ENCODE measurements around the gene ZDHHC20.
A peak's percentile ranks its signal among the peaks of the same experiment; 100 is the strongest.

Gene ZDHHC20

GRCh38 chr13:21458813-21459701 lies at the start of gene ZDHHC20:
TSS of gene ZDHHC20 (minus strand) at chr13:21459303. CDS start at chr13:21459171, 132 bp downstream.
- peak; percentile 16 for DNase-seq (ENCODE audit: low read depth, low spot score)

- DNase-seq (ENCODE audit: low read depth, low spot score): no peak
These were observed 45.3 kb upstream of the ZDHHC20 start for GRCh38 chr13:21504379-21504778.

- DNase-seq (ENCODE audit: low read depth, low spot score): no peak
These were observed 42.6 kb upstream of the ZDHHC20 start for GRCh38 chr13:21501686-21502085.

GRCh38 chr13:21486322-21486721 lies 27.2 kb upstream of the ZDHHC20 start:
- DNase-seq (ENCODE audit: low read depth, low spot score): no peak

GRCh38 chr13:21483748-21484147 lies 24.6 kb upstream of the ZDHHC20 start:
- no peak for DNase-seq (ENCODE audit: low read depth, low spot score)

GRCh38 chr13:21481359-21481758 lies 22.3 kb upstream of the ZDHHC20 start:
- no peak for DNase-seq (ENCODE audit: low read depth, low spot score)

- DNase-seq (ENCODE audit: low read depth, low spot score): peak; percentile 33
These were observed 20.0 kb upstream of the ZDHHC20 start for GRCh38 chr13:21478881-21479808.

- DNase-seq (ENCODE audit: low read depth, low spot score): peak; percentile 34
These were observed 17.9 kb upstream of the ZDHHC20 start for GRCh38 chr13:21476893-21477472.

GRCh38 chr13:21475115-21475514 lies 16.0 kb upstream of the ZDHHC20 start:
- no peak for DNase-seq (ENCODE audit: low read depth, low spot score)

- no peak for DNase-seq (ENCODE audit: low read depth, low spot score)
These were observed 11.7 kb upstream of the ZDHHC20 start for GRCh38 chr13:21470785-21471184.

- DNase-seq (ENCODE audit: low read depth, low spot score): no peak
These were observed 7.4 kb upstream of the ZDHHC20 start for GRCh38 chr13:21466527-21466926.

- no peak for DNase-seq (ENCODE audit: low read depth, low spot score)
These were observed 6.6 kb upstream of the ZDHHC20 start for GRCh38 chr13:21465710-21466160.

GRCh38 chr13:21463424-21463823 lies 4.3 kb upstream of the ZDHHC20 start:
- DNase-seq (ENCODE audit: low read depth, low spot score): no peak

GRCh38 chr13:21461131-21461530 lies 2.0 kb upstream of the ZDHHC20 start:
- DNase-seq (ENCODE audit: low read depth, low spot score): no peak

GRCh38 chr13:21458451-21458812 lies 671 bp downstream of the ZDHHC20 start:
- DNase-seq (ENCODE audit: low read depth, low spot score): no peak

- no peak for DNase-seq (ENCODE audit: low read depth, low spot score)
These were observed 5.6 kb downstream of the ZDHHC20 start for GRCh38 chr13:21453387-21454081.

GRCh38 chr13:21450936-21451335 lies 8.2 kb downstream of the ZDHHC20 start:
- DNase-seq (ENCODE audit: low read depth, low spot score): no peak

GRCh38 chr13:21446656-21447055 lies 12.4 kb downstream of the ZDHHC20 start:
- DNase-seq (ENCODE audit: low read depth, low spot score): no peak

GRCh38 chr13:21445759-21446158 lies 13.3 kb downstream of the ZDHHC20 start:
- no peak for DNase-seq (ENCODE audit: low read depth, low spot score)

GRCh38 chr13:21443171-21443570 lies 15.9 kb downstream of the ZDHHC20 start:
- no peak for DNase-seq (ENCODE audit: low read depth, low spot score)

- DNase-seq (ENCODE audit: low read depth, low spot score): no peak
These were observed 22.5 kb downstream of the ZDHHC20 start for GRCh38 chr13:21436582-21436981.

All from brain pericyte (primary cell).